ENCODE results near the gene CD300A. TPM values are rescaled to one million over a fixed set of nuclear protein-coding genes. Genes with fewer than 3 reads are reported as not detected.

Gene CD300A
- total RNA-seq, 1 donor from 2014 or later, result not detected

DNA sequence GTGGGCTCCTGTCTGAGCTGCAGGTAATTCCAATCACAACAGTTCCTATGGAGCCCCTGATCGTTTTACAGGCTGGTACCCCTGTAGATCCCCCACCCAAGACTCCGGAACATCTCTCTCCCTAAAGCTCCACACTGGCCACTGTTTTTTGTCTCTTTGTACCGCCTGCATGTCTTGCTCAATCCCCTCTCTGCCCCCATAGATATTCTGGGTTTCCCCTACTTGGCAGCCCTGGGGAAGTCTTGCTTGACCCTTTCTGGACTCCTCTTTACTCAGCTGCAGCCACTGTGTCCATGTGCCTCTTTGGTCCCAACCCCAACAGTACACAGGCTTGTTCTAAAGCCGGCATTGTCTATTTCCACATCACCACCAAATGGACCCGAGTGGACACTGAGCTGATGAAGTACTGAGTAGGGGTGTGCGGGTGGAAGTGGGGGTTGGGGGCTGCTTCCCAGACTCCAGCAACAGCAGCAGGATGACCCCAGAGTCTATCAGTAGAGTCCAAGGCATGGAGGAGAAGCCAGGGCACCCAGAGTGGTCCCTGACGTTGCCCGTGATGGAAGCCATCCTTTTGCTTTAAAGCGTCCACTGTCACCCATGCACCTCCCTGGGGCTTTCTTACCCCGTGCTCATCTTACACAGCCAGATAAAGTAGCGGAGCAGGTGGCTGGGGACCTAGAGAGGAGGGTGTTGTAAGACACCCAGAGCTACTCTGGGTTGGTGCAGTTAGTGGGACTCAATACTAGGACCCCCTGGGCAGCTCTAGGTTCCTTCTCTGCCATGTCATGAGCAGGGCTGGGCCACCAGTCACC is 58.4 kb downstream of the CD300A start:
- no peak overlapping the region for H3K27ac Mint-ChIP-seq (ENCODE audit: unreplicated experiment)
- DNase-seq (ENCODE audit: extremely low spot score, unreplicated experiment), result peak; percentile 60
- H3K27me3 Mint-ChIP-seq (ENCODE audit: unreplicated experiment), result no peaks in the 10 kb centered on the region
- H3K9me3 Mint-ChIP-seq (ENCODE audit: unreplicated experiment), result no peaks in the 10 kb centered on the region
- no peak for TF ChIP-seq CTCF (IDR thresholded peaks at IDR 0.05)
- no peak overlapping the region for H3K4me3 Mint-ChIP-seq (ENCODE audit: unreplicated experiment)
- H3K36me3 Mint-ChIP-seq (ENCODE audit: unreplicated experiment), result no peaks in the 10 kb centered on the region
- no peaks in the 10 kb centered on the region for H3K4me1 Mint-ChIP-seq (ENCODE audit: unreplicated experiment)

DNA sequence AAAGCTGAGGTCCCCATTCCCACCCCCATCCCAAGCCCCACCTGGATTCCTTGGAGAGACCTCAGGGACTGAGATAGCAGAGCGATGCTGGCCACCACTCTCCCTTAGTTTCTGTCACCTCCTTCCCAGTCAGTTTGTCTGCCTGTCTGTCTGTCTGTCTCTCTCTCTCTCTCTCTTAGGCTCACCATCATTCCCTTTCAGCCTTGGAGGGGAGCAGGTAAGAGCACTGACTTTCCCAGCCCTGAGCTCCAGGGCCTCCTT is 59.0 kb downstream of the CD300A start:
- H3K4me3 Mint-ChIP-seq (ENCODE audit: unreplicated experiment), result no peak overlapping the region
- H3K27ac Mint-ChIP-seq (ENCODE audit: unreplicated experiment), result no peak overlapping the region
- no peaks in the 10 kb centered on the region for H3K36me3 Mint-ChIP-seq (ENCODE audit: unreplicated experiment)
- no peaks in the 10 kb centered on the region for H3K4me1 Mint-ChIP-seq (ENCODE audit: unreplicated experiment)
- no peak for TF ChIP-seq CTCF (IDR thresholded peaks at IDR 0.05)
- H3K9me3 Mint-ChIP-seq (ENCODE audit: unreplicated experiment), result no peaks in the 10 kb centered on the region
- no peaks in the 10 kb centered on the region for H3K27me3 Mint-ChIP-seq (ENCODE audit: unreplicated experiment)
- DNase-seq (ENCODE audit: extremely low spot score, unreplicated experiment), result no peak

- Mint-ChIP-seq H3K9me3 (ENCODE audit: unreplicated experiment) (no peaks in the 10 kb centered on the region), H3K27me3 (ENCODE audit: unreplicated experiment) (no peaks in the 10 kb centered on the region), H3K4me1 (ENCODE audit: unreplicated experiment) (no peaks in the 10 kb centered on the region), H3K27ac (ENCODE audit: unreplicated experiment) (no peak overlapping the region), H3K36me3 (ENCODE audit: unreplicated experiment) (no peaks in the 10 kb centered on the region), H3K4me3 (ENCODE audit: unreplicated experiment) (no peak overlapping the region)
- peak; percentile 75 for DNase-seq (ENCODE audit: extremely low spot score, unreplicated experiment)
- no peak for TF ChIP-seq CTCF (IDR thresholded peaks at IDR 0.05)
Measured at GRCh38 chr17:74525781-74526288, 59.4 kb downstream of the CD300A start.

GRCh38 chr17:74526681-74527080 is 60.2 kb downstream of the CD300A start:
- Mint-ChIP-seq H3K27me3 (ENCODE audit: unreplicated experiment) (no peaks in the 10 kb centered on the region), H3K9me3 (ENCODE audit: unreplicated experiment) (no peaks in the 10 kb centered on the region), H3K36me3 (ENCODE audit: unreplicated experiment) (no peaks in the 10 kb centered on the region), H3K4me1 (ENCODE audit: unreplicated experiment) (no peaks in the 10 kb centered on the region), H3K4me3 (ENCODE audit: unreplicated experiment) (no peak overlapping the region), H3K27ac (ENCODE audit: unreplicated experiment) (no peak overlapping the region)
- peak; percentile 66 for DNase-seq (ENCODE audit: extremely low spot score, unreplicated experiment)
- no peak for TF ChIP-seq CTCF (IDR thresholded peaks at IDR 0.05)

GRCh38 chr17:74527081-74527480 is 60.6 kb downstream of the CD300A start:
- Mint-ChIP-seq H3K27ac (ENCODE audit: unreplicated experiment) (no peak overlapping the region), H3K4me1 (ENCODE audit: unreplicated experiment) (no peaks in the 10 kb centered on the region), H3K36me3 (ENCODE audit: unreplicated experiment) (no peaks in the 10 kb centered on the region), H3K27me3 (ENCODE audit: unreplicated experiment) (no peaks in the 10 kb centered on the region), H3K4me3 (ENCODE audit: unreplicated experiment) (no peak overlapping the region), H3K9me3 (ENCODE audit: unreplicated experiment) (no peaks in the 10 kb centered on the region)
- TF ChIP-seq CTCF (IDR thresholded peaks at IDR 0.05), result no peak
- DNase-seq (ENCODE audit: extremely low spot score, unreplicated experiment), result peak; percentile 44

Data from osteocyte (in vitro differentiated cells).